ENCODE measurements around the gene EHBP1L1. TPM values are rescaled to one million over a fixed set of nuclear protein-coding genes. Genes with fewer than 3 reads are reported as not detected.

The EHBP1L1 gene
- total RNA-seq, 1 donor from 2014 or later: 168 TPM

DNA sequence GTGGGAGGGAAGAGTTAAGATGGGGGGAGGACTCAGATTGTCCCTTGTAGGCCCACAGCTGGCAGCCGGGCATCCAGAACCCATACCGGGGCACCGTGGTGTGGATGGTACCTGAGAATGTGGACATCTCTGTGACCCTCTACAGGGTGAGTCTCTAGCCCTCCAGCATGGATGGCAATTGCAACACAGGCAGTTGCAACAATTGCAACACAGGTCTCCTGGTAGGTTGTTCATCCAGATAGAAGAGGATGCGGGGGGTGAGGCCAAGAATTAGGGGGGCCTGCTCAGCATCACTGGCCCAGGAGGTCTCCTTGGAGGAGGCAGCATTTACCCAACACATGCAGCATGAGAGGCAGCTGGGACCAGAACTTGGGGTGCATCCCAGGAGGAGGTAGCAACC is 3.4 kb downstream of the EHBP1L1 start:
- intact Hi-C loops (cut with micrococcal nuclease): loop anchor here (5.0 kb wide), 1 partner anchor 238 kb away; no protein-coding TSS in a partner anchor
- no peak for DNase-seq (ENCODE audit: low spot score)
- H3K36me3 Mint-ChIP-seq (ENCODE audit: low read depth): peaks cover 30% of the 10 kb centered on the region
- peaks cover 1% of the 10 kb centered on the region for H3K27me3 Mint-ChIP-seq (ENCODE audit: insufficient read depth)
- H3K27ac Mint-ChIP-seq: no peak overlapping the region
- peak overlapping the region; percentile 30 for H3K4me3 Mint-ChIP-seq
- peaks cover 38% of the 10 kb centered on the region for H3K4me1 Mint-ChIP-seq (ENCODE audit: low read depth)
- no peaks in the 10 kb centered on the region for H3K9me3 Mint-ChIP-seq

DNA sequence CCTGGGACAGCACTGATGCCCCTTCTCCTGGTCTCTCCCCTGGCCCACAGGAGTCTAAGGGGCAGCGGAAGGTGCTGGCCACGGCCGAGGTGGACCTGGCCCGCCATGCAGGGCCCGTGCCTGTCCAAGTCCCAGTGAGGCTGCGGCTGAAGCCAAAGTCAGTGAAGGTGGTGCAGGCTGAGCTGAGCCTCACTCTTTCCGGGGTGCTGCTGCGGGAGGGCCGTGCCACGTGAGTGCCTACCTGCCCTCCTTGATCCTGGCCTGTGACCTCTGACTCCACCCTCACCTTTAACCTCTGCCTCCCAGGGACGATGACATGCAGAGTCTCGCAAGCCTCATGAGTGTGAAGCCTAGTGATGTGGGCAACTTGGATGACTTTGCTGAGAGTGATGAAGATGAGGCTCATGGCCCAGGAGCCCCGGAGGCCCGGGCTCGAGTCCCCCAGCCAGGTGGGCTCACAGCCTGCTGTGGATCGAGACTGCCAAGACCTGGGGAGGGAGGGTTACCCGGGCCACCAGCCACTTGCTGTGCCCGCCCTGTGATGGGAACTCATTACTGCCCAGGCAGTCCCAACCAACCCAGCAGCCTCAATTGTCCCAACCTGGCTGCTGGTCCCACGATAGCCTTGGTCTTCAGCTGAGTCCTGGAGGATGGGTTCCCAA is 4.3 kb downstream of the EHBP1L1 start:
- Mint-ChIP-seq H3K4me3 (no peak overlapping the region), H3K9me3 (no peaks in the 10 kb centered on the region), H3K4me1 (ENCODE audit: low read depth) (peaks cover 32% of the 10 kb centered on the region), H3K27me3 (ENCODE audit: insufficient read depth) (peaks cover 1% of the 10 kb centered on the region), H3K36me3 (ENCODE audit: low read depth) (peaks cover 33% of the 10 kb centered on the region), H3K27ac (no peak overlapping the region)
- no peak for DNase-seq (ENCODE audit: low spot score)
- intact Hi-C loops (cut with micrococcal nuclease): no loop called here

DNA sequence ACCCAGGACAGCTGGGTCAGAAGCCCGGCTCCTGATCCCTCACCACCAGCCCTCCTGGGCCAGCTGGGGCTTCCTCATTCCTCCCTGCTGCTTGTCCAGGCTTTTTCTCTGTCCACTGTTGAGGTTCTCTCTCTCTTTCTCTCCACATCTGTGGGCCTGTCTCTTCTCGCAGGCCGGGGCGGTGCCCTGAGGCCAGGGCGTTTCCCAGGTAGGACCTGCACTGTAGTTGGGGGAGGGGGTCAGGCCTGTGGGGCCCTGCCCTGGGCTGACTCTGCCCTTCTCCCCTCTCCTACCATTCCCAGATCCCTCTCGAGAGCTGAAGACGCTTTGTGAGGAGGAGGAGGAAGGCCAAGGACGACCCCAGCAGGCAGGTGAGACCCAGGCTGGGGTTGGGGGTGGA is 4.9 kb downstream of the EHBP1L1 start:
- no peak for DNase-seq (ENCODE audit: low spot score)
- Mint-ChIP-seq H3K27ac (no peak overlapping the region), H3K4me1 (ENCODE audit: low read depth) (peaks cover 27% of the 10 kb centered on the region), H3K27me3 (ENCODE audit: insufficient read depth) (peaks cover 1% of the 10 kb centered on the region), H3K9me3 (no peaks in the 10 kb centered on the region), H3K4me3 (no peak overlapping the region), H3K36me3 (ENCODE audit: low read depth) (peaks cover 33% of the 10 kb centered on the region)
- intact Hi-C loops (cut with micrococcal nuclease): no loop called here

DNA sequence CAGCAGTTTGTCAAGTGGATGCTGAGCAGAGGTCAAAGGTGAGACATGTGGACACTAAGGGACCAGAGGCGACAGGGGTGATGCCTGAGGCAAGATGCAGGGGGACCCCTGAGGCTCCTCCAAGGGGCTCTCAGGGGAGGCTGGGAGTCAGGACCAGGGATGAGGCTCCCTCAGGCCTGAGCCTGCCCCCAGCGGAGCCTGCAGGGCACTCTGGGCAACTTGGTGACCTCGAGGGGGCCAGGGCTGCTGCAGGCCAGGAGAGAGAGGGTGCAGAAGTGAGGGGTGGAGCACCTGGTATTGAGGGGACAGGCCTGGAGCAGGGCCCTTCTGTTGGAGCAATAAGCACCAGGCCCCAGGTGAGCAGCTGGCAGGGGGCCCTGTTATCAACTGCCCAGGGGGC is 6.1 kb downstream of the EHBP1L1 start:
- H3K27ac Mint-ChIP-seq: peak overlapping the region; percentile 52
- peaks cover 37% of the 10 kb centered on the region for H3K4me1 Mint-ChIP-seq (ENCODE audit: low read depth)
- peaks cover 41% of the 10 kb centered on the region for H3K36me3 Mint-ChIP-seq (ENCODE audit: low read depth)
- no peaks in the 10 kb centered on the region for H3K9me3 Mint-ChIP-seq
- no peak overlapping the region for H3K4me3 Mint-ChIP-seq
- DNase-seq (ENCODE audit: low spot score): no peak
- intact Hi-C loops (cut with micrococcal nuclease): no loop called here
- peaks cover 1% of the 10 kb centered on the region for H3K27me3 Mint-ChIP-seq (ENCODE audit: insufficient read depth)

DNA sequence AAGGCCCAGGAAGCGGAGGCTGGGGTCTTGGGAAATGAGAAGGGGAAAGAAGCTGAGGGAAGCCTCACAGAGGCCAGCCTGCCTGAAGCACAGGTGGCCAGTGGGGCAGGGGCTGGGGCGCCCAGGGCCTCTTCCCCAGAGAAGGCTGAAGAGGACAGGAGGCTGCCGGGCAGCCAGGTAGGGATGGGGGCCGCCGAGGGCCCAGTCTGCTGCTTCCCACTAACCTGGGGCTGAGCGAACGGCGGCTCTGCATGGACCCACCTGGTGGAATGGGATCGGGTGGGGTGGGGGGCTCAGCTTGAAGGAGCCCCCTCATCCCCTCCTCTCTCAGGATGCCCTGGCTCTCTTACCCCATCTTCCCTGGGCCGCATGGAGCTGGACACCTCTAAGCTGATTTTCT is 7.7 kb downstream of the EHBP1L1 start:
- H3K36me3 Mint-ChIP-seq (ENCODE audit: low read depth): peaks cover 46% of the 10 kb centered on the region
- H3K27me3 Mint-ChIP-seq (ENCODE audit: insufficient read depth): peaks cover 1% of the 10 kb centered on the region
- no peak for DNase-seq (ENCODE audit: low spot score)
- peaks cover 39% of the 10 kb centered on the region for H3K4me1 Mint-ChIP-seq (ENCODE audit: low read depth)
- intact Hi-C loops (cut with micrococcal nuclease): no loop called here
- H3K4me3 Mint-ChIP-seq: no peak overlapping the region
- no peaks in the 10 kb centered on the region for H3K9me3 Mint-ChIP-seq
- H3K27ac Mint-ChIP-seq: peak overlapping the region; percentile 22

DNA sequence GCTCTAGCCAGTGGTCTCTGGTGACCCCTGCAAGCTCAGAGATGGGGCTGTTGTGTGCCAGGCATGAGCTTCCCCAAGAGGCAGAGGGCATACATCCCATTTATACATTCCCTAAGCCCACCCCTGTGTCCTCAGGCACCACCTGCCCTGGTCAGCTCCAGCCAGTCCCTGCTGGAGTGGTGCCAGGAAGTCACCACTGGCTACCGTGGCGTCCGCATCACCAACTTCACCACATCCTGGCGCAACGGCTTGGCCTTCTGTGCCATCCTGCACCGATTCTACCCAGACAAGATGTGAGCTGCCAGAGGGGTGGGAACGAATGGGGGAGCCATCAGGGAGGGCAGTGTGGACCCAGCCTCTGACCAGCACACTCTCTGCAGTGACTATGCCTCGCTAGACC is 8.3 kb downstream of the EHBP1L1 start:
- no peak overlapping the region for H3K4me3 Mint-ChIP-seq
- no peak overlapping the region for H3K27ac Mint-ChIP-seq
- H3K4me1 Mint-ChIP-seq (ENCODE audit: low read depth): peaks cover 42% of the 10 kb centered on the region
- DNase-seq (ENCODE audit: low spot score): no peak
- peaks cover 1% of the 10 kb centered on the region for H3K27me3 Mint-ChIP-seq (ENCODE audit: insufficient read depth)
- H3K36me3 Mint-ChIP-seq (ENCODE audit: low read depth): peaks cover 49% of the 10 kb centered on the region
- intact Hi-C loops (cut with micrococcal nuclease): no loop called here
- no peaks in the 10 kb centered on the region for H3K9me3 Mint-ChIP-seq

DNA sequence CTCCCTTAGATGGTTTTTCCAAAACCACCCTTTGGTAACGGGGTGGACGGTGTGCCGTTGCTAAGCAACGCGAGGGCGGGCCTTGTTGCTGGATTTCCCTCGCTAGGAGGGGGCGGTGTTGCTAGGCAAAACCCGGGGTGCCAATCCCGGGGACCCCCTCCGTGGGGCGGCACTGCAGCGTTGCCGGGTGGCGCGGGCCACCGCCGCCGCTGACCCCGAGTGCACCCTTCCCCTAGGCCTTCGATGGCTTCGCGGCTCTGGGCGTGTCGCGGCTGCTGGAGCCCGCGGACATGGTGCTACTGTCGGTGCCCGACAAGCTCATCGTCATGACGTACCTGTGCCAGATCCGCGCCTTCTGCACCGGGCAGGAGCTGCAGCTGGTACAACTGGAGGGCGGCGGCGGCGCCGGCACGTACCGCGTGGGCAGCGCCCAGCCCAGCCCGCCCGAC is 8.9 kb downstream of the EHBP1L1 start:
- Mint-ChIP-seq H3K27ac (peak overlapping the region; percentile 21), H3K9me3 (no peaks in the 10 kb centered on the region), H3K4me1 (ENCODE audit: low read depth) (peaks cover 43% of the 10 kb centered on the region), H3K27me3 (ENCODE audit: insufficient read depth) (peaks cover 1% of the 10 kb centered on the region), H3K4me3 (no peak overlapping the region), H3K36me3 (ENCODE audit: low read depth) (peaks cover 51% of the 10 kb centered on the region)
- intact Hi-C loops (cut with micrococcal nuclease): no loop called here
- DNase-seq (ENCODE audit: low spot score): no peak

DNA sequence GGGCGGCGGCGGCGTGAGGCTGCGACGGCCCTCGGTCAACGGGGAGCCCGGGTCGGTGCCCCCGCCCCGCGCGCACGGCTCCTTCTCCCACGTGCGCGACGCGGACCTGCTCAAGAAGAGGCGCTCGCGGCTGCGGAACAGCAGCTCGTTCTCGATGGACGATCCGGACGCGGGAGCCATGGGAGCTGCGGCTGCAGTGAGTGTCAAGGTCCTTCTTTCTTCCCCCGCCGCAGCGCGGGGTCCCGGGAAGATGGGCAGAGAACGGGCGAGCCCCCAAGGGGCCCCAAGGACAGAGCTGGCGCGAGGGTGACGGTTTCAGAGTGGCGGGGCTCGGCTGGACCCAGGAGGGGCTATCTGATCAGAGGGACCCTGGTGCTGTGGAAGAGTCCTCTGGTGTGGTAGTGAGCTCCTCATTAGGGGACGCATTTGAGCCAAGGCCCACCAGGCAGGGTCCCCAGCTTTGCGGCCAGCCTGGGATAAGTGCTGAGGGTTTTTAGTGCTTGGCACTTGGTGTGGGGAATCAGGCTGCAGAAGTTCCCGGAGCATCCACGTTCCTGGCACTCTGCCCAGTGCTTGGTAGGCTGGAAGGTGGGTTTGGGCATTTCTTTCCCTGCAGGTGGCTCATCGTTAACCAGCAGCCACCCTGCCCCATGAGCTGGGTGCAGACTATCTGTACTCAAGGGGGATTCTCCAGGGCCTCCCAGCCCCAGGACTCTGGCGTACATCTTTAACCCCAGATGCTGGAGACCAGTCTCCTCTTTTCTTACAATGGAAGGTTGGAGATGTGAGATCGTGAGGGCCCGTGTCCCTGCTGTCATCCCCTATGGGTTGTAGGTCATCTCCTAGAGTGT is 9.8 kb downstream of the EHBP1L1 start:
- Mint-ChIP-seq H3K36me3 (ENCODE audit: low read depth) (peaks cover 51% of the 10 kb centered on the region), H3K4me3 (peak overlapping the region; percentile 22), H3K27ac (peak overlapping the region; percentile 63)

DNA sequence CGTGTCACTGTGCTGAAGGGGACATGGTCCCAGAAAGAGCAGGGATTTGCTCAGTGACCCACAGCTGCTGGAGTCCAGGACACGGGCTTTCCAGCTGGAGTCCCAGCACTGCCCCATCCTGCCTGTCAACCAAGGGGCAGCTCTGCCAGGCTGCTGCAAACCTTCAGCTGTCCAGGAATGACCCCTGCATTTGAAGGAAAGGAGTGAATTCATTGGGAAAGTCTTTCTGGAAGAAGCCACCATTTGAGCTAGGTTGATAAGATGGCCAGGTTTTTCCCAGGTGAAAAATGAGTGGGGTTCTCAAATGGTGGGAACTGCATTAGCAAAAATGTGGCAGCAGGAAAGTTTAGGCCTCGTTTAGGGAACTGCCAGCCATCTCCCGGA is 10.4 kb downstream of the EHBP1L1 start:
- peak overlapping the region; percentile 63 for H3K27ac Mint-ChIP-seq
- peaks cover 1% of the 10 kb centered on the region for H3K27me3 Mint-ChIP-seq (ENCODE audit: insufficient read depth)
- intact Hi-C loops (cut with micrococcal nuclease): no loop called here
- peaks cover 53% of the 10 kb centered on the region for H3K36me3 Mint-ChIP-seq (ENCODE audit: low read depth)
- peak overlapping the region; percentile 22 for H3K4me3 Mint-ChIP-seq
- peaks cover 43% of the 10 kb centered on the region for H3K4me1 Mint-ChIP-seq (ENCODE audit: low read depth)
- no peaks in the 10 kb centered on the region for H3K9me3 Mint-ChIP-seq
- DNase-seq (ENCODE audit: low spot score): no peak

More for the DNA sequence above, 9.8 kb downstream of the EHBP1L1 start:
- Mint-ChIP-seq H3K4me1 (ENCODE audit: low read depth) (peaks cover 43% of the 10 kb centered on the region), H3K9me3 (no peaks in the 10 kb centered on the region), H3K27me3 (ENCODE audit: insufficient read depth) (peaks cover 1% of the 10 kb centered on the region)
- DNase-seq (ENCODE audit: low spot score): no peak
- intact Hi-C loops (cut with micrococcal nuclease): no loop called here

DNA sequence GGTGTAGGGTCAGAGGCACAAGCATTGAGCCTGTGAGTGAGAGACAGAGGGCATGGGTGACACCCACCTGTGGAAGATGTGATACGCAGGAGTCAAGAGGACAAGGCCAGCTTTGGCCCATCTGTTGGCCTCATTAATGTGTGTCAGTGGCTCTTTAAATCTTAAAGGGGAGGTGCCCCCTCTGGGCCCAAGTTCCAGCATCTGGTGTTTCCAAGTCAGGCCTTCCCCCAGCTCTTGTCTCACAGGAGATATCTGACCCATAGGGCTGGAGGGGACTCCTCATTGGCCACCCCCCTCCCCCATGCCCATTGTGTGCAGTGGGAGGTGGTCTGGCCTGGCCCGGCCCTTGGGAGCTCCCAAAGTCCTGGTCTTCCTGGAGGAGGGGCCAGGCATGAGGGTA is 10.8 kb downstream of the EHBP1L1 start:
- peak overlapping the region; percentile 63 for H3K27ac Mint-ChIP-seq
- peaks cover 53% of the 10 kb centered on the region for H3K36me3 Mint-ChIP-seq (ENCODE audit: low read depth)
- peaks cover 43% of the 10 kb centered on the region for H3K4me1 Mint-ChIP-seq (ENCODE audit: low read depth)

DNA sequence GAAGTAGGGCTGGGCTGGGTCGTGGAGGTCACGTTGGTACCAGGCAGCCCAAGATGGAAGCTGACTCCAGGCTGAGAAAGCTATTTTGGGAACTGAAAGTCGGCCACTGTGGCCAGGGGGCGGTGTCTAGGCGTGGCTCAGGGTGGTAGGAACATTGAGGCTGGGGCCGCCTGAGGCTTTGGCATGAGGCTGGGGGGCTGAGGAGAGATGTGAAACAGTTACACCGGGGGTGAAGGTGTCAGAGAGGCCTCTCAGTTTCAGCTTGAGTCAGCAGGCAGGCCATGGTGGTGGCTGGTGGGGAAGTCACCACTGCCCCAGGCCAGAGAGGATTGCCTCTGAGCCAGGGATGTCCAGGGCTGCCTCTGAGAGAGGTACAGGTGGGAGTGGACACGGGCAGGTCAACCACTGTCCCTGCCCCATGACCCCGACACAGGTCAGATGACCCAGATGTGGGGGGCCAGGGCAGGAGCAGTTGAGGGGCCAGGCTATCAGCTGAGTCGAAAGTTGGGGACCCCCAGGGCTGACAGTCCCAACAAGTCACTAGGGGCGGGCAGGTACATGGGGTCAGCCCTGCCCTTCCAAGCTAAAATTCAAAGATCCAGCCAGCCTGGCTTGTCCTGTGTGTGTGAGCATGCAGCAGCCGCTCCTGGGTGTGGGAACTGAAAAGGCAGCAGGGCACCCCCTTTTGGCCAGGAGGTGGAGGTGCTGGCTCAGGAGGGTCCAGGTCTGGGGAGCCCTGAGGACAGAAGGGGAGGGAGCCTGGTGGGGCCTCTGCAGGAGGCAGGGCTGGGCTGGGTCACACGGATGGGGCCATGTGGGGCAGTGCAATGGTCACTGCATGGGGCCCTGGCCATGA is 12.6 kb downstream of the EHBP1L1 start:
- H3K4me3 Mint-ChIP-seq: peak overlapping the region; percentile 66
- peaks cover 31% of the 10 kb centered on the region for H3K4me1 Mint-ChIP-seq (ENCODE audit: low read depth)
- DNase-seq (ENCODE audit: low spot score): peak; percentile 67
- peak overlapping the region; percentile 94 for H3K27ac Mint-ChIP-seq
- no peaks in the 10 kb centered on the region for H3K27me3 Mint-ChIP-seq (ENCODE audit: insufficient read depth)
- intact Hi-C loops (cut with micrococcal nuclease): loop anchor here (1.0 kb wide), 5 partner anchors 13 to 206 kb away; partner anchors contain the start of genes PCNX3 and SLC25A45
- H3K9me3 Mint-ChIP-seq: no peaks in the 10 kb centered on the region
- peaks cover 40% of the 10 kb centered on the region for H3K36me3 Mint-ChIP-seq (ENCODE audit: low read depth)

More for the DNA sequence above, 10.8 kb downstream of the EHBP1L1 start:
- Mint-ChIP-seq H3K4me3 (peak overlapping the region; percentile 22), H3K9me3 (no peaks in the 10 kb centered on the region), H3K27me3 (ENCODE audit: insufficient read depth) (no peaks in the 10 kb centered on the region)
- DNase-seq (ENCODE audit: low spot score): no peak
- intact Hi-C loops (cut with micrococcal nuclease): no loop called here

DNA sequence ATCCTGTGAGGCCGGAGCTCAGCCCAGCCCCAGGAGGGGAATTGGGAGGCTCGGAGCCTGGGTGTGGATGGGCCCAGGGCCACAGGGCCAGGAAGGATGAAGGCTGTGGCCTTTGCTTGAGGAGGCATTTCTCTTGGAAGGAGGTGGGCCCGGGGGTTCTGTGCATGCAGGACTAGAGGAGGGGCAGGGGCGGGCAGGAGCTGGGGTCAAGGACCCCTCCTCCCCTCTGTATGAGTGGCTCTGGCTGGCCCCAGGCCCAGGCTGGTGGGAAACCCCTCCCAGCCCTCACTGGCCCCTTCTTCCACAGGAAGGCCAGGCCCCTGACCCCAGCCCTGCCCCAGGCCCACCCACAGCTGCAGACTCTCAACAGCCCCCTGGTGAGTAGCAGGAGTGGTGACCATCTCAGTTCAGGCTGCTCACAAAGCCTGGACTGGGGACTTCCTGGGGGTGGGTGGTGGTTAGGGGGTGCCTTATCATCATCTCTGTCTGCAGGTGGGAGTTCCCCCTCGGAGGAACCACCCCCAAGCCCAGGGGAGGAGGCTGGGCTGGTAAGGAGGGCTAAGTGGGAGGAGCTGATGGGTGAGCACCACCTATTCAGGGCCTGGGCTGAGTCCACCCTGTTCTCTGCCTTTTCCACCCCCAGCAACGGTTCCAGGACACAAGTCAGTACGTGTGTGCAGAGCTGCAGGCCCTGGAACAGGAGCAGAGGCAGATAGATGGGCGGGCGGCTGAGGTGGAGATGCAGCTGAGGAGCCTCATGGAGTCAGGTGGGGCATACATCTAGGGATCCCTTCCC is 13.8 kb downstream of the EHBP1L1 start:
- H3K4me3 Mint-ChIP-seq: no peak overlapping the region
- DNase-seq (ENCODE audit: low spot score): no peak
- peaks cover 31% of the 10 kb centered on the region for H3K4me1 Mint-ChIP-seq (ENCODE audit: low read depth)
- H3K36me3 Mint-ChIP-seq (ENCODE audit: low read depth): peaks cover 33% of the 10 kb centered on the region
- intact Hi-C loops (cut with micrococcal nuclease): no loop called here
- peak overlapping the region; percentile 94 for H3K27ac Mint-ChIP-seq
- H3K9me3 Mint-ChIP-seq: no peaks in the 10 kb centered on the region
- no peaks in the 10 kb centered on the region for H3K27me3 Mint-ChIP-seq (ENCODE audit: insufficient read depth)
